NCI-H526 (cell line): Measurements from ENCODE around the gene CENPP.
A peak's percentile ranks its signal among the peaks of the same experiment; 100 is the strongest.
"Not testable (repeated sequence)": the region's sequence is repeated elsewhere in the genome, so short reads cannot be mapped to it uniquely, and the experiment has no call there.

Experiments used
- DNase-seq, 2 experiments: peaks; one replicate each; lab custom pipeline; 2025; lab: John Stamatoyannopoulos, UW

CENPP gene

GRCh38 chr9:92616199-92616641 is 290.5 kb downstream of the CENPP start:
- no peak for DNase-seq

GRCh38 chr9:92616655-92617111 is 290.9 kb downstream of the CENPP start:
- DNase-seq = no peak

GRCh38 chr9:92617195-92617813 is 291.6 kb downstream of the CENPP start:
- no peak for DNase-seq

GRCh38 chr9:92617951-92618510 is 292.3 kb downstream of the CENPP start:
- DNase-seq = no peak

- no peak for DNase-seq
Observed at GRCh38 chr9:92618633-92619225, 293.0 kb downstream of the CENPP start.

- DNase-seq = no peak
Observed at GRCh38 chr9:92619601-92620300, 294.0 kb downstream of the CENPP start.

GRCh38 chr9:92620845-92621244 is 295.1 kb downstream of the CENPP start:
- DNase-seq = no peak

- not testable (repeated sequence) for DNase-seq
Observed at GRCh38 chr9:92623936-92624335, 298.2 kb downstream of the CENPP start.

GRCh38 chr9:92626484-92626883 is 300.7 kb downstream of the CENPP start:
- no peak for DNase-seq

- no peak for DNase-seq
Observed at GRCh38 chr9:92627651-92628050, 301.9 kb downstream of the CENPP start.

- DNase-seq = no peak
Observed at GRCh38 chr9:92631452-92632343, 305.9 kb downstream of the CENPP start.

- no peak for DNase-seq
Observed at GRCh38 chr9:92632641-92633040, 306.9 kb downstream of the CENPP start.

GRCh38 chr9:92633614-92634278 is 308.0 kb downstream of the CENPP start:
- DNase-seq = no peak

GRCh38 chr9:92634712-92635605 is 309.2 kb downstream of the CENPP start:
- DNase-seq = peak; percentile 4 to 57

GRCh38 chr9:92635760-92636159 is 310.0 kb downstream of the CENPP start:
- DNase-seq = no peak

GRCh38 chr9:92636627-92637026 is 310.9 kb downstream of the CENPP start:
- no peak for DNase-seq

GRCh38 chr9:92637326-92637725 is 311.6 kb downstream of the CENPP start:
- DNase-seq = no peak

- no peak for DNase-seq
Observed at GRCh38 chr9:92637886-92638620, 312.3 kb downstream of the CENPP start.

- no peak for DNase-seq
Observed at GRCh38 chr9:92638621-92639101, 312.9 kb downstream of the CENPP start.
